Calu3 (cell line): ENCODE measurements around the gene LUZP1. TPM values are rescaled to one million over a fixed set of nuclear protein-coding genes. Genes with fewer than 3 reads are reported as not detected.

Source experiments
- BruUV-seq: library from RNA; stranded (reverse); fragments of 400-500 nt; replicated peaks from 2 replicates; lab custom pipeline; 2021; lab: Mats Ljungman, UMichigan
- CTCF ChIA-PET: fragments of 300-600 bp; sonication (Branson Sonifier 250); formaldehyde crosslinking; loops from one replicate; lab custom pipeline; 2022; ENCODE audit warnings: antibody characterized with exemption; lab: Charles Lee
- DNase-seq: peaks from one replicate; pipeline ENCODE4 v3.0.0; 2022
- H3K27ac Mint-ChIP-seq: one replicate; pipeline ENCODE4 v1.8.0; 2022; ENCODE audit warnings: mixed read lengths; ENCODE audit not compliant: unreplicated experiment
- H3K27me3 Mint-ChIP-seq: one replicate; pipeline ENCODE4 v1.8.0; 2022; ENCODE audit warnings: mixed read lengths; ENCODE audit not compliant: unreplicated experiment
- H3K36me3 Mint-ChIP-seq: one replicate; pipeline ENCODE4 v1.8.0; 2022; ENCODE audit warnings: mild to moderate bottlenecking, moderate library complexity, mixed read lengths; ENCODE audit not compliant: insufficient read depth, unreplicated experiment
- H3K4me1 Mint-ChIP-seq: one replicate; pipeline ENCODE4 v1.8.0; 2022; ENCODE audit warnings: mild to moderate bottlenecking, low read depth, mixed read lengths; ENCODE audit not compliant: unreplicated experiment
- H3K4me3 Mint-ChIP-seq: one replicate; pipeline ENCODE4 v1.8.0; 2022; ENCODE audit warnings: mild to moderate bottlenecking, low read depth, moderate library complexity, mixed read lengths; ENCODE audit not compliant: unreplicated experiment
- H3K9me3 Mint-ChIP-seq: one replicate; pipeline ENCODE4 v1.8.0; 2022; ENCODE audit warnings: low read depth, mixed read lengths; ENCODE audit not compliant: unreplicated experiment
- intact Hi-C: fragments of 100-400 bp; cut with micrococcal nuclease; formaldehyde crosslinking; loops from one replicate; pipeline ENCODE4 v1.10.0; 2022; ENCODE audit not compliant: unreplicated experiment
- total RNA-seq: library from RNA; stranded (reverse); gene quantifications from 2 replicates; pipeline ENCODE4 v1.2.3, GENCODE V29; 2022
- TF ChIP-seq, protein P1 (sequence below): fragments of 200-600 bp; IDR thresholded peaks from one replicate; pipeline ENCODE4 v1.8.0; 2022; ENCODE audit warnings: antibody characterized with exemption; ENCODE audit not compliant: unreplicated experiment

Gene LUZP1
- total RNA-seq, 1 experiment from 2014 or later = 17.4 TPM

DNA sequence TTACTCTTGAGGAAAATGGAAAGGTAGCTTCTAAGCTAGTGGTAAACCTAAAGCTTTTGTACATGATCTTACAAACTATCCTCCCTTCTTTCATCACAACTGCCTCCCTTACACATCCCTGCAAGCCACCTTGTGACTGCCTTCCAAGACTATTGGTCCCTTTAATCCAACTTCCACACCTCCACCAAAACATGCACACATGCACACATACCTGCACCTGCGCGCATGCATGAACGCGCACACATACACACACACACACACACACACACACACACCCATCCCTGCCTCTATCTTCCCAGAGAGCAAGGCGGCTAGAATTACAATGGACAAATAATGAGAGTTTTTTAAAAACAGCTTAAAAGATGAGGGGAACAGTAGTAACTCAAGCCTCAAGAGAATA lies 58.3 kb downstream of the LUZP1 start:
- no peaks in the 10 kb centered on the region for H3K36me3 Mint-ChIP-seq
- H3K4me3 Mint-ChIP-seq = no peak overlapping the region
- CTCF ChIA-PET = interaction anchor here (1.1 kb wide), 1 partner anchor 10 kb away, joined by 3 read pairs; no protein-coding TSS in a partner anchor
- H3K4me1 Mint-ChIP-seq = no peaks in the 10 kb centered on the region
- no TSS peak for BruUV-seq
- intact Hi-C loops = no loop called here
- H3K27ac Mint-ChIP-seq = no peak overlapping the region
- no peaks in the 10 kb centered on the region for H3K27me3 Mint-ChIP-seq
- DNase-seq = no peak
- TF ChIP-seq, protein P1, sequence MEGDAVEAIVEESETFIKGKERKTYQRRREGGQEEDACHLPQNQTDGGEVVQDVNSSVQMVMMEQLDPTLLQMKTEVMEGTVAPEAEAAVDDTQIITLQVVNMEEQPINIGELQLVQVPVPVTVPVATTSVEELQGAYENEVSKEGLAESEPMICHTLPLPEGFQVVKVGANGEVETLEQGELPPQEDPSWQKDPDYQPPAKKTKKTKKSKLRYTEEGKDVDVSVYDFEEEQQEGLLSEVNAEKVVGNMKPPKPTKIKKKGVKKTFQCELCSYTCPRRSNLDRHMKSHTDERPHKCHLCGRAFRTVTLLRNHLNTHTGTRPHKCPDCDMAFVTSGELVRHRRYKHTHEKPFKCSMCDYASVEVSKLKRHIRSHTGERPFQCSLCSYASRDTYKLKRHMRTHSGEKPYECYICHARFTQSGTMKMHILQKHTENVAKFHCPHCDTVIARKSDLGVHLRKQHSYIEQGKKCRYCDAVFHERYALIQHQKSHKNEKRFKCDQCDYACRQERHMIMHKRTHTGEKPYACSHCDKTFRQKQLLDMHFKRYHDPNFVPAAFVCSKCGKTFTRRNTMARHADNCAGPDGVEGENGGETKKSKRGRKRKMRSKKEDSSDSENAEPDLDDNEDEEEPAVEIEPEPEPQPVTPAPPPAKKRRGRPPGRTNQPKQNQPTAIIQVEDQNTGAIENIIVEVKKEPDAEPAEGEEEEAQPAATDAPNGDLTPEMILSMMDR = no peak
- no peaks in the 10 kb centered on the region for H3K9me3 Mint-ChIP-seq

- no peaks in the 10 kb centered on the region for H3K36me3 Mint-ChIP-seq
- H3K4me1 Mint-ChIP-seq = no peaks in the 10 kb centered on the region
- no peak overlapping the region for H3K27ac Mint-ChIP-seq
- H3K27me3 Mint-ChIP-seq = no peaks in the 10 kb centered on the region
- intact Hi-C loops = no loop called here
- no TSS peak for BruUV-seq
- DNase-seq = no peak
- TF ChIP-seq, protein P1 = no peak
- no peak overlapping the region for H3K4me3 Mint-ChIP-seq
- CTCF ChIA-PET = interaction anchor here (0.6 kb wide), 1 partner anchor 10 kb away, joined by 5 read pairs; no protein-coding TSS in a partner anchor
- no peaks in the 10 kb centered on the region for H3K9me3 Mint-ChIP-seq
These were observed 59.6 kb downstream of the LUZP1 start for GRCh38 chr1:23108918-23109533.

- Mint-ChIP-seq H3K4me1 (peaks cover 28% of the 10 kb centered on the region), H3K27me3 (no peaks in the 10 kb centered on the region), H3K9me3 (no peaks in the 10 kb centered on the region), H3K4me3 (no peak overlapping the region), H3K36me3 (no peaks in the 10 kb centered on the region), H3K27ac (no peak overlapping the region)
- BruUV-seq = no TSS peak
- TF ChIP-seq, protein P1 = no peak
- no peak for DNase-seq
- CTCF ChIA-PET = no interaction called here
- intact Hi-C loops = no loop called here
These were observed 65.4 kb downstream of the LUZP1 start for GRCh38 chr1:23103001-23103889.

DNA sequence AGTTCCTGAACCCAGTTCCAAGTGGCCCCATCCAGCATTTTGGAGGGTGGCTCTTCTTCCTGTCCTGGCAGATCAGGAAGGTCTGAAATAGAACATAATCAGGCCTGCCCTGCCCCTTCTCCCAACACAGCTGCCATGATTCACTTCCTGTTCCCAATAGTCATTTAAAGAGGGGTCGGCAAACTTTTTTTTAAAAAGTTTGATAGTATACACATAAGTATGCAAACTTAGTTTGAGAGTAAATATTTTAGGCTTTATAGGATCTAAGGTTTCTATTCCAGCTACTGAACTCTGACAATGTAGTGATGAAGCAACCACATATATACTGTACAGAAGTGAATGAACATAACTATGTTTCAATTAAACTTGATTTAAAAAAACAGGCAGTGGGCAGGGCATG lies 66.4 kb downstream of the LUZP1 start:
- no peak overlapping the region for H3K4me3 Mint-ChIP-seq
- no peaks in the 10 kb centered on the region for H3K9me3 Mint-ChIP-seq
- CTCF ChIA-PET = interaction anchor here (0.8 kb wide), 1 partner anchor 82 kb away, joined by 3 read pairs; no protein-coding TSS in a partner anchor
- H3K4me1 Mint-ChIP-seq = peaks cover 33% of the 10 kb centered on the region
- intact Hi-C loops = no loop called here
- H3K36me3 Mint-ChIP-seq = no peaks in the 10 kb centered on the region
- no peak for DNase-seq
- no TSS peak for BruUV-seq
- TF ChIP-seq, protein P1 = no peak
- no peaks in the 10 kb centered on the region for H3K27me3 Mint-ChIP-seq
- H3K27ac Mint-ChIP-seq = no peak overlapping the region
